Prostate gland (tissue), 2 donors: ENCODE results near the gene CEP104. TPM values are rescaled to one million over a fixed set of nuclear protein-coding genes. Genes with fewer than 3 reads are reported as not detected.

Source experiments
- DNase-seq: peaks from one replicate; pipeline ENCODE4 v3.0.0-alpha.2; 2019; ENCODE audit warnings: low spot score
- H3K27ac ChIP-seq, 2 donors: fragments of 200-600 bp; sonication (generic); 2 replicates each; pipeline ENCODE4 v1.5.1; 2017 to 2019
- H3K27me3 ChIP-seq: fragments of 200-600 bp; sonication (generic); replicated peaks from 2 replicates; pipeline ENCODE4 v1.5.1; 2019; ENCODE audit not compliant: insufficient read depth
- H3K36me3 ChIP-seq, 2 donors: fragments of 200-600 bp; sonication (generic); 1 replicate in 1 of 2; 2 replicates in 1 of 2; pipeline versions ENCODE4 v1.5.1 to v1.8.1; 2017 to 2019
- H3K4me1 ChIP-seq: fragments of 200-600 bp; sonication (generic); replicated peaks from 2 replicates; pipeline ENCODE4 v1.5.1; 2019
- H3K4me3 ChIP-seq, 2 donors: fragments of 200-600 bp; sonication (generic); 2 replicates each; pipeline ENCODE4 v1.5.1; 2017 to 2019
- H3K9me3 ChIP-seq: fragments of 200-600 bp; sonication (generic); 2 replicates; pipeline ENCODE4 v1.5.1; 2017
- CTCF ChIP-seq, 4 experiments: fragments of 200-600 bp in 2 of 4; fragments of 450-650 bp in 2 of 4; sonication (generic) in 2 of 4; IDR thresholded peaks; 1 replicate in 3 of 4; 2 replicates in 1 of 4; pipeline ENCODE4 v1.5.1; 2016 to 2019; ENCODE audit warnings: antibody characterized with exemption in 4 of 4, mild to moderate bottlenecking in 2 of 4, moderate library complexity in 2 of 4
- POLR2A ChIP-seq: fragments of 450-650 bp; IDR thresholded peaks from one replicate; pipeline ENCODE4 v1.6.1; 2016; ENCODE audit warnings: antibody characterized with exemption, mild to moderate bottlenecking
- POLR2AphosphoS5 ChIP-seq: sonication (generic); formaldehyde crosslinking; IDR thresholded peaks from one replicate; pipeline ENCODE4 v1.6.1; 2017; ENCODE audit warnings: antibody characterized with exemption
- WGBS: methylation state at CpG from one replicate; pipeline ENCODE4 v1.1.5; 2018; 5-methylcytosine and 5-hydroxymethylcytosine counted together
- intact Hi-C: fragments of 100-400 bp; cut with DNase I; formaldehyde crosslinking; loops from one replicate; pipeline ENCODE4 v1.14.2; 2022
- total RNA-seq, 2 donors: library from RNA; depleted of rRNA; stranded (reverse); fragments of >200 nt; gene quantifications; one replicate each; pipeline ENCODE4 v1.1.0, GENCODE V29; 2016

CEP104 gene
- total RNA-seq, 2 donors from 2014 or later, result 20.9 to 28.5 TPM

- H3K4me3 ChIP-seq, result no peak overlapping the region
- no peaks in the 10 kb centered on the region for H3K9me3 ChIP-seq
- H3K4me1 ChIP-seq, result no peaks in the 10 kb centered on the region
- TF ChIP-seq POLR2A, result no peak
- no peak for DNase-seq
- intact Hi-C loops, result no loop called here
- 88% methylated on average over 15 of the region's 15 CpGs for WGBS
- H3K36me3 ChIP-seq, result peaks cover 0 to 2% of the 10 kb centered on the region in 2 donors
- no peaks in the 10 kb centered on the region for H3K27me3 ChIP-seq
- H3K27ac ChIP-seq, result no peak overlapping the region
Observed at GRCh38 chr1:3821908-3822307, 35.1 kb downstream of the CEP104 start.

GRCh38 chr1:3821447-3821846, 35.6 kb downstream of the CEP104 start:
- intact Hi-C loops, result no loop called here
- no peak for DNase-seq
- Histone ChIP-seq H3K36me3 (peaks cover 0 to 2% of the 10 kb centered on the region in 2 donors), H3K4me1 (no peaks in the 10 kb centered on the region), H3K9me3 (no peaks in the 10 kb centered on the region), H3K27ac (no peak overlapping the region), H3K4me3 (no peak overlapping the region), H3K27me3 (no peaks in the 10 kb centered on the region)
- 84% methylated on average over 13 of the region's 13 CpGs for WGBS
- TF ChIP-seq POLR2AphosphoS5 (no peak), CTCF (IDR thresholded peaks at IDR 0.05) (no peak), POLR2A (no peak)

GRCh38 chr1:3821004-3821403, 36.0 kb downstream of the CEP104 start:
- no peaks in the 10 kb centered on the region for H3K9me3 ChIP-seq
- 92% methylated on average over 6 of the region's 6 CpGs for WGBS
- H3K4me3 ChIP-seq, result no peak overlapping the region
- H3K27ac ChIP-seq, result no peak overlapping the region
- intact Hi-C loops, result no loop called here
- peaks cover 0 to 4% of the 10 kb centered on the region in 2 donors for H3K36me3 ChIP-seq
- no peak for DNase-seq
- no peaks in the 10 kb centered on the region for H3K27me3 ChIP-seq
- H3K4me1 ChIP-seq, result no peaks in the 10 kb centered on the region
- TF ChIP-seq POLR2A (no peak), POLR2AphosphoS5 (no peak), CTCF (IDR thresholded peaks at IDR 0.05) (no peak)

GRCh38 chr1:3820316-3820715, 36.7 kb downstream of the CEP104 start:
- Histone ChIP-seq H3K9me3 (no peaks in the 10 kb centered on the region), H3K36me3 (peaks cover 0 to 6% of the 10 kb centered on the region in 2 donors), H3K27ac (no peak overlapping the region), H3K27me3 (no peaks in the 10 kb centered on the region), H3K4me1 (no peaks in the 10 kb centered on the region), H3K4me3 (no peak overlapping the region)
- intact Hi-C loops, result no loop called here
- no peak for DNase-seq
- no peak for TF ChIP-seq POLR2AphosphoS5
- TF ChIP-seq CTCF (IDR thresholded peaks at IDR 0.05), result no peak
- no peak for TF ChIP-seq POLR2A
- 87% methylated on average over 8 of the region's 8 CpGs for WGBS

- no peaks in the 10 kb centered on the region for H3K4me1 ChIP-seq
- no peaks in the 10 kb centered on the region for H3K27me3 ChIP-seq
- intact Hi-C loops, result no loop called here
- DNase-seq, result no peak
- TF ChIP-seq POLR2A, result no peak
- TF ChIP-seq POLR2AphosphoS5, result no peak
- TF ChIP-seq CTCF (IDR thresholded peaks at IDR 0.05), result no peak
- H3K36me3 ChIP-seq, result peaks cover 0 to 9% of the 10 kb centered on the region in 2 donors
- 36% methylated on average over 10 of the region's 10 CpGs for WGBS
- H3K27ac ChIP-seq, result no peak overlapping the region
- no peak overlapping the region for H3K4me3 ChIP-seq
- H3K9me3 ChIP-seq, result no peaks in the 10 kb centered on the region
Observed at GRCh38 chr1:3819771-3820200, 37.2 kb downstream of the CEP104 start.
